ENCODE measurements around the gene KCNJ5.

Gene KCNJ5

DNA sequence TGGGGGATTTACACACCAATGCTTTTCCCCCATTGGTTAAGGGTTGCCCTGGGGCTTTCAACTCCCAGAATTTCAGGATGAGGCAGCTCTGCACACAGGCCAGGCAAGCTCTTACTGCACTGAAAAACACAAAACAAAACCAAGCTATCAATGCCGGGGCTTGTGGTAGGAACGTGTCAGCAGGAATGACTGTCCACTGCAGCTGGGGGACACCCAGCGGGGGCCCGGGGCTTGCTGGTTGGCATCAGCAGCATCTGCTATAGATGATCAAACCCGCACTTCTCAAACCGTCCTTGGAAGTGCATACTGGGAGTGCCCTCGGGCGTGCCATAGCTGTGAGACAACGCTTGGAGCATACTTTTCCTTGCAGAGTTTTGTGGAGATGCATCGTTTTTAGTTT is 43.8 kb downstream of the KCNJ5 start:
- Histone ChIP-seq H3K79me2 (ENCODE audit: insufficient read depth, low read length) (no peaks in the 10 kb centered on the region), H3K9ac (ENCODE audit: low read length) (no peak overlapping the region), H3K4me3 (ENCODE audit: insufficient read depth, low read length, poor library complexity, severe bottlenecking) (no peak overlapping the region), H2AFZ (ENCODE audit: low read depth, low read length, severe bottlenecking) (no peak overlapping the region), H3K9me2 (replicated peaks; ENCODE audit: insufficient read depth, low read length) (no peaks in the 10 kb centered on the region), H3K27me3 (ENCODE audit: low read length) (no peaks in the 10 kb centered on the region), H3K9me3 (ENCODE audit: insufficient read depth, low read length) (no peaks in the 10 kb centered on the region), H3F3A (ENCODE audit: insufficient read depth) (no peaks in the 10 kb centered on the region), H4K20me1 (ENCODE audit: low read depth, low read length) (no peaks in the 10 kb centered on the region), H3K4me2 (ENCODE audit: low read depth, low read length, poor library complexity, severe bottlenecking) (no peak overlapping the region), H3K36me3 (ENCODE audit: low read length) (no peaks in the 10 kb centered on the region), H3K27ac (ENCODE audit: low read depth, low read length) (no peak overlapping the region)
- no peak for TF ChIP-seq EZH2phosphoT487 (conservative IDR thresholded peaks at IDR 0.05; ENCODE audit: low read length)
- TF ChIP-seq, protein P1, sequence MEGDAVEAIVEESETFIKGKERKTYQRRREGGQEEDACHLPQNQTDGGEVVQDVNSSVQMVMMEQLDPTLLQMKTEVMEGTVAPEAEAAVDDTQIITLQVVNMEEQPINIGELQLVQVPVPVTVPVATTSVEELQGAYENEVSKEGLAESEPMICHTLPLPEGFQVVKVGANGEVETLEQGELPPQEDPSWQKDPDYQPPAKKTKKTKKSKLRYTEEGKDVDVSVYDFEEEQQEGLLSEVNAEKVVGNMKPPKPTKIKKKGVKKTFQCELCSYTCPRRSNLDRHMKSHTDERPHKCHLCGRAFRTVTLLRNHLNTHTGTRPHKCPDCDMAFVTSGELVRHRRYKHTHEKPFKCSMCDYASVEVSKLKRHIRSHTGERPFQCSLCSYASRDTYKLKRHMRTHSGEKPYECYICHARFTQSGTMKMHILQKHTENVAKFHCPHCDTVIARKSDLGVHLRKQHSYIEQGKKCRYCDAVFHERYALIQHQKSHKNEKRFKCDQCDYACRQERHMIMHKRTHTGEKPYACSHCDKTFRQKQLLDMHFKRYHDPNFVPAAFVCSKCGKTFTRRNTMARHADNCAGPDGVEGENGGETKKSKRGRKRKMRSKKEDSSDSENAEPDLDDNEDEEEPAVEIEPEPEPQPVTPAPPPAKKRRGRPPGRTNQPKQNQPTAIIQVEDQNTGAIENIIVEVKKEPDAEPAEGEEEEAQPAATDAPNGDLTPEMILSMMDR (IDR thresholded peaks at IDR 0.05; ENCODE audit: insufficient read depth, low read length, poor library complexity, severe bottlenecking), result no peak

DNA sequence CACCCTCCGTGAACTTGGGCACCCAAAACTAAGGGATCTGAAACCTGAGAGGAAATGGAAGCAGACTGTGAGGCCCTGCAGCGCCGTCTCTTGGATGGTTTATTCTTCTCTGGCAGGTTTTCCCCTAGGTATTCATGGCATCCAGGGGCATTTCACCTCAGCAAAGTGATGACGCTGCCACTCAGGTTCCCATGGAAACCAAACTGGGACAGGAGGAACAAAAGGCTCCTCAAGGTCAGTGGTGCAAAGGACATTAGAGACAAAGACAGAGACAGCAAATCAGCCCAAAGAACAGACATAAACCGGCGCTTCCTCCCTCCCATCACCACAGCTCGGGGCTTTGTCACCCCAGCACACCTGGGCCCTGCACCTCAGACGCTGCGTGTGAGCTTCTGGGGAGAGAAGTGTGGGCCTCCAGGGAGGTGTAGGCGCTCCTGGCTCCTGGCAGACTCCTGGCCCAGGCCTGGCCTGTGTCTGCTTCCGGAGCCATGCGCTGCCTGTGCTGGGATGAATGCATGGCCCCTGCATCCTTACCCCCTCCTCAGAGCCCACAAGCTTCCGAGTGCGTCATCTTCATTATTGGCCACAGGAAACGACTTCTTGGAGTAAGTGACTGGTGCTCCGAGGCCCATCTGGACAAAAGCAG is 45.6 kb downstream of the KCNJ5 start:
- Histone ChIP-seq H3K27ac (ENCODE audit: low read depth, low read length) (no peak overlapping the region), H3K4me2 (ENCODE audit: low read depth, low read length, poor library complexity, severe bottlenecking) (no peak overlapping the region), H3K4me3 (ENCODE audit: insufficient read depth, low read length, poor library complexity, severe bottlenecking) (no peak overlapping the region), H2AFZ (ENCODE audit: low read depth, low read length, severe bottlenecking) (no peak overlapping the region), H4K20me1 (ENCODE audit: low read depth, low read length) (no peaks in the 10 kb centered on the region), H3K9ac (ENCODE audit: low read length) (no peak overlapping the region), H3K27me3 (ENCODE audit: low read length) (no peaks in the 10 kb centered on the region), H3K79me2 (ENCODE audit: insufficient read depth, low read length) (no peaks in the 10 kb centered on the region), H3K36me3 (ENCODE audit: low read length) (no peaks in the 10 kb centered on the region), H3K9me3 (ENCODE audit: insufficient read depth, low read length) (no peaks in the 10 kb centered on the region), H3F3A (ENCODE audit: insufficient read depth) (no peaks in the 10 kb centered on the region), H3K9me2 (replicated peaks; ENCODE audit: insufficient read depth, low read length) (no peaks in the 10 kb centered on the region)
- TF ChIP-seq, protein P1 (IDR thresholded peaks at IDR 0.05; ENCODE audit: insufficient read depth, low read length, poor library complexity, severe bottlenecking), result no peak
- TF ChIP-seq EZH2phosphoT487 (conservative IDR thresholded peaks at IDR 0.05; ENCODE audit: low read length), result no peak

DNA sequence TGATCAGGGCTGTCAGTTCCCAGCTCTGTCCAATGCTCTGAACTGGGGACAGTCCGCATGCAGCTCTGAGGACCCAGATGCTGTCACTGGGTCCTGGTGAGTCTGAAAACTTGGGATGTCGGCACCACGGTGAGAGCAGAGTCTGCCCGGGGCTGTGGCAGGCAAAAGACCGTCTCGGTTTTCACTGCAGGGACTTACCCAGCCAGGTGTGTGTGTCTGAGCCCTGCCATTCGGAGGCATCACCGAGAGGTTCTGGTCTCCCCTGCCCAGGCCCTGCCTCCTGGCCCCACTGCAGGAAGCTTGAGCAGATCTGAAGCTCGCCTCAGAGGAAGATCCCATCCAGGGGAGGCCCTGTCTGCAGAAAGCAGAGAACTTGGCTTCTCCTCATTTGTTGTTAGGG is 46.3 kb downstream of the KCNJ5 start:
- TF ChIP-seq, protein P1 (IDR thresholded peaks at IDR 0.05; ENCODE audit: insufficient read depth, low read length, poor library complexity, severe bottlenecking), result no peak
- TF ChIP-seq EZH2phosphoT487 (conservative IDR thresholded peaks at IDR 0.05; ENCODE audit: low read length), result no peak
- no peaks in the 10 kb centered on the region for H4K20me1 ChIP-seq (ENCODE audit: low read depth, low read length)
- H3K9ac ChIP-seq (ENCODE audit: low read length), result no peak overlapping the region
- H3K9me3 ChIP-seq (ENCODE audit: insufficient read depth, low read length), result no peaks in the 10 kb centered on the region
- no peaks in the 10 kb centered on the region for H3K9me2 ChIP-seq (replicated peaks; ENCODE audit: insufficient read depth, low read length)
- H3K4me3 ChIP-seq (ENCODE audit: insufficient read depth, low read length, poor library complexity, severe bottlenecking), result no peak overlapping the region
- H3K27me3 ChIP-seq (ENCODE audit: low read length), result no peaks in the 10 kb centered on the region
- no peak overlapping the region for H2AFZ ChIP-seq (ENCODE audit: low read depth, low read length, severe bottlenecking)
- H3K27ac ChIP-seq (ENCODE audit: low read depth, low read length), result no peak overlapping the region
- no peaks in the 10 kb centered on the region for H3K79me2 ChIP-seq (ENCODE audit: insufficient read depth, low read length)
- no peak overlapping the region for H3K4me2 ChIP-seq (ENCODE audit: low read depth, low read length, poor library complexity, severe bottlenecking)
- no peaks in the 10 kb centered on the region for H3K36me3 ChIP-seq (ENCODE audit: low read length)
- no peaks in the 10 kb centered on the region for H3F3A ChIP-seq (ENCODE audit: insufficient read depth)
